ENCODE data around the gene PNRC1.

PNRC1 gene

DNA sequence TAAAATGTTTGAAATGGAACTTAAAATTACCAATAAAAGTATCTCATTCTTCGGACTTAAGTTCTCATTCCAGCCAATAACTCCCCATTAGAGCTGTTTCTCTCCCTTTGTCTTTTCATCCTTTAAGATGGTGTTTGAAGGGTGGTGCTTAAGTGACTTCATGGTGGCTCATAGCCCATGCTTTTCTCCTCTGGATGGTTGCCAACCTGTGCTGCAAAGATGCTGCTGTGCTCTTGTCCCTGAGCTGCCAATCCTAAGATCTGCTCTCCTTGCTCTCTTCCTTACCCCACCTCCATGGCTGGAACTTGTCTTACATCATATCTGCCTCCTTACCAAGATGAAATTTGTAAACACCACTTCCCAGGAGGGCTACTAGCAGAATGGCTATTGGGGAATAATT lies 31.6 kb upstream of the PNRC1 start:
- Histone ChIP-seq H3K9ac (ENCODE audit: low read depth, low read length) (no peak overlapping the region), H3K79me2 (ENCODE audit: insufficient read depth, low read length) (no peaks in the 10 kb centered on the region), H3K36me3 (ENCODE audit: insufficient read depth, low read length) (no peaks in the 10 kb centered on the region), H3K27me3 (ENCODE audit: insufficient read depth, low read length, poor library complexity) (no peaks in the 10 kb centered on the region), H3K4me2 (ENCODE audit: insufficient read depth, low read length) (no peak overlapping the region), H3K4me3 (ENCODE audit: low read depth in 1 of 2, low read length in 2 of 2) (no peak overlapping the region), H2AFZ (ENCODE audit: low read depth, low read length) (no peak overlapping the region), H3K27ac (ENCODE audit: low read length) (no peak overlapping the region), H3K4me1 (ENCODE audit: insufficient read depth, low read length) (no peaks in the 10 kb centered on the region), H3K9me3 (ENCODE audit: insufficient read depth, low read length, severe bottlenecking) (no peaks in the 10 kb centered on the region), H4K20me1 (ENCODE audit: insufficient read depth, low read length) (no peaks in the 10 kb centered on the region)
- no peak for DNase-seq
- ATAC-seq (ENCODE audit: insufficient read depth, low read depth), result no peak
- TF ChIP-seq, protein P1, sequence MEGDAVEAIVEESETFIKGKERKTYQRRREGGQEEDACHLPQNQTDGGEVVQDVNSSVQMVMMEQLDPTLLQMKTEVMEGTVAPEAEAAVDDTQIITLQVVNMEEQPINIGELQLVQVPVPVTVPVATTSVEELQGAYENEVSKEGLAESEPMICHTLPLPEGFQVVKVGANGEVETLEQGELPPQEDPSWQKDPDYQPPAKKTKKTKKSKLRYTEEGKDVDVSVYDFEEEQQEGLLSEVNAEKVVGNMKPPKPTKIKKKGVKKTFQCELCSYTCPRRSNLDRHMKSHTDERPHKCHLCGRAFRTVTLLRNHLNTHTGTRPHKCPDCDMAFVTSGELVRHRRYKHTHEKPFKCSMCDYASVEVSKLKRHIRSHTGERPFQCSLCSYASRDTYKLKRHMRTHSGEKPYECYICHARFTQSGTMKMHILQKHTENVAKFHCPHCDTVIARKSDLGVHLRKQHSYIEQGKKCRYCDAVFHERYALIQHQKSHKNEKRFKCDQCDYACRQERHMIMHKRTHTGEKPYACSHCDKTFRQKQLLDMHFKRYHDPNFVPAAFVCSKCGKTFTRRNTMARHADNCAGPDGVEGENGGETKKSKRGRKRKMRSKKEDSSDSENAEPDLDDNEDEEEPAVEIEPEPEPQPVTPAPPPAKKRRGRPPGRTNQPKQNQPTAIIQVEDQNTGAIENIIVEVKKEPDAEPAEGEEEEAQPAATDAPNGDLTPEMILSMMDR (IDR thresholded peaks at IDR 0.05; ENCODE audit: borderline replicate concordance, extremely low read depth, low read length, poor library complexity, severe bottlenecking), result no peak
- TF ChIP-seq EZH2 (IDR thresholded peaks at IDR 0.05; ENCODE audit: borderline replicate concordance, low read depth, low read length, severe bottlenecking), result no peak

- H3K4me3 ChIP-seq (ENCODE audit: low read depth in 1 of 2, low read length in 2 of 2), result no peak overlapping the region
- no peaks in the 10 kb centered on the region for H3K79me2 ChIP-seq (ENCODE audit: insufficient read depth, low read length)
- TF ChIP-seq, protein P1 (IDR thresholded peaks at IDR 0.05; ENCODE audit: borderline replicate concordance, extremely low read depth, low read length, poor library complexity, severe bottlenecking), result no peak
- TF ChIP-seq EZH2 (IDR thresholded peaks at IDR 0.05; ENCODE audit: borderline replicate concordance, low read depth, low read length, severe bottlenecking), result no peak
- H3K4me1 ChIP-seq (ENCODE audit: insufficient read depth, low read length), result no peaks in the 10 kb centered on the region
- no peaks in the 10 kb centered on the region for H3K9me3 ChIP-seq (ENCODE audit: insufficient read depth, low read length, severe bottlenecking)
- H3K9ac ChIP-seq (ENCODE audit: low read depth, low read length), result no peak overlapping the region
- H2AFZ ChIP-seq (ENCODE audit: low read depth, low read length), result no peak overlapping the region
- H3K36me3 ChIP-seq (ENCODE audit: insufficient read depth, low read length), result no peaks in the 10 kb centered on the region
- ATAC-seq (ENCODE audit: insufficient read depth, low read depth) (no peak), DNase-seq (no peak)
- no peaks in the 10 kb centered on the region for H4K20me1 ChIP-seq (ENCODE audit: insufficient read depth, low read length)
- H3K4me2 ChIP-seq (ENCODE audit: insufficient read depth, low read length), result no peak overlapping the region
- no peak overlapping the region for H3K27ac ChIP-seq (ENCODE audit: low read length)
- H3K27me3 ChIP-seq (ENCODE audit: insufficient read depth, low read length, poor library complexity), result no peaks in the 10 kb centered on the region
Observed at GRCh38 chr6:89050155-89050554, 30.4 kb upstream of the PNRC1 start.

GRCh38 chr6:89050697-89051096 lies 29.9 kb upstream of the PNRC1 start:
- Histone ChIP-seq H3K4me2 (ENCODE audit: insufficient read depth, low read length) (no peak overlapping the region), H3K9ac (ENCODE audit: low read depth, low read length) (no peak overlapping the region), H3K4me1 (ENCODE audit: insufficient read depth, low read length) (no peaks in the 10 kb centered on the region), H3K36me3 (ENCODE audit: insufficient read depth, low read length) (no peaks in the 10 kb centered on the region), H3K27ac (ENCODE audit: low read length) (no peak overlapping the region), H2AFZ (ENCODE audit: low read depth, low read length) (no peak overlapping the region), H3K79me2 (ENCODE audit: insufficient read depth, low read length) (no peaks in the 10 kb centered on the region), H3K4me3 (ENCODE audit: low read depth in 1 of 2, low read length in 2 of 2) (no peak overlapping the region), H4K20me1 (ENCODE audit: insufficient read depth, low read length) (no peaks in the 10 kb centered on the region), H3K9me3 (ENCODE audit: insufficient read depth, low read length, severe bottlenecking) (no peaks in the 10 kb centered on the region), H3K27me3 (ENCODE audit: insufficient read depth, low read length, poor library complexity) (no peaks in the 10 kb centered on the region)
- DNase-seq, result no peak
- no peak for ATAC-seq (ENCODE audit: insufficient read depth, low read depth)
- TF ChIP-seq, protein P1 (IDR thresholded peaks at IDR 0.05; ENCODE audit: borderline replicate concordance, extremely low read depth, low read length, poor library complexity, severe bottlenecking), result no peak
- TF ChIP-seq EZH2 (IDR thresholded peaks at IDR 0.05; ENCODE audit: borderline replicate concordance, low read depth, low read length, severe bottlenecking), result no peak

DNA sequence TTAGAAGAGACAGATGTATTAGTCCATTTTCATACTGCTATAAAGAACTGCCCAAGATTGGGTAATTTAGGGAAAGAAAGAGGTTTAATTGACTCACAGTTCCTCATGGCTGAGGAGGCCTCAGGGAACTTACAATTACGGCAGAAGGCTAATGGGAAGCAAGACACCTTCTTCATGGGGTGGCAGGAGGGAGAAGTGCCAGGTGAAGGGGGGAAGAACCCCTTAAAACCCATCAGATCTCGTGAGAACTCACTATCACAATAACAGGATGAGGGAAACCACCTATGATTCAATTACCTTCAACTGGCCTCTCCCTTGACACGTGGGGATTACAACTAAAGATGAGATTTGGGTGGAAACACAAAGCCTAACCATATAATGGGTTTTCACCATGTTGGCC lies 28.9 kb upstream of the PNRC1 start:
- no peaks in the 10 kb centered on the region for H3K4me1 ChIP-seq (ENCODE audit: insufficient read depth, low read length)
- H3K27ac ChIP-seq (ENCODE audit: low read length), result no peak overlapping the region
- no peak for ATAC-seq (ENCODE audit: insufficient read depth, low read depth)
- DNase-seq, result no peak
- H3K36me3 ChIP-seq (ENCODE audit: insufficient read depth, low read length), result no peaks in the 10 kb centered on the region
- no peaks in the 10 kb centered on the region for H3K27me3 ChIP-seq (ENCODE audit: insufficient read depth, low read length, poor library complexity)
- H3K79me2 ChIP-seq (ENCODE audit: insufficient read depth, low read length), result no peaks in the 10 kb centered on the region
- H3K9me3 ChIP-seq (ENCODE audit: insufficient read depth, low read length, severe bottlenecking), result no peaks in the 10 kb centered on the region
- H4K20me1 ChIP-seq (ENCODE audit: insufficient read depth, low read length), result no peaks in the 10 kb centered on the region
- H3K9ac ChIP-seq (ENCODE audit: low read depth, low read length), result no peak overlapping the region
- H2AFZ ChIP-seq (ENCODE audit: low read depth, low read length), result no peak overlapping the region
- H3K4me3 ChIP-seq (ENCODE audit: low read depth in 1 of 2, low read length in 2 of 2), result no peak overlapping the region
- H3K4me2 ChIP-seq (ENCODE audit: insufficient read depth, low read length), result no peak overlapping the region
- TF ChIP-seq, protein P1 (IDR thresholded peaks at IDR 0.05; ENCODE audit: borderline replicate concordance, extremely low read depth, low read length, poor library complexity, severe bottlenecking), result no peak
- no peak for TF ChIP-seq EZH2 (IDR thresholded peaks at IDR 0.05; ENCODE audit: borderline replicate concordance, low read depth, low read length, severe bottlenecking)

All from DND-41 (cell line).